Astrocyte of the hippocampus (primary cell): ENCODE data around the gene MARCHF4.
A peak's percentile ranks its signal among the peaks of the same experiment; 100 is the strongest.

ENCODE experiments used
- DNase-seq: peaks from one replicate; pipeline ENCODE4 v3.0.0; 2011; ENCODE audit warnings: low read depth, low spot score

The MARCHF4 gene

DNA sequence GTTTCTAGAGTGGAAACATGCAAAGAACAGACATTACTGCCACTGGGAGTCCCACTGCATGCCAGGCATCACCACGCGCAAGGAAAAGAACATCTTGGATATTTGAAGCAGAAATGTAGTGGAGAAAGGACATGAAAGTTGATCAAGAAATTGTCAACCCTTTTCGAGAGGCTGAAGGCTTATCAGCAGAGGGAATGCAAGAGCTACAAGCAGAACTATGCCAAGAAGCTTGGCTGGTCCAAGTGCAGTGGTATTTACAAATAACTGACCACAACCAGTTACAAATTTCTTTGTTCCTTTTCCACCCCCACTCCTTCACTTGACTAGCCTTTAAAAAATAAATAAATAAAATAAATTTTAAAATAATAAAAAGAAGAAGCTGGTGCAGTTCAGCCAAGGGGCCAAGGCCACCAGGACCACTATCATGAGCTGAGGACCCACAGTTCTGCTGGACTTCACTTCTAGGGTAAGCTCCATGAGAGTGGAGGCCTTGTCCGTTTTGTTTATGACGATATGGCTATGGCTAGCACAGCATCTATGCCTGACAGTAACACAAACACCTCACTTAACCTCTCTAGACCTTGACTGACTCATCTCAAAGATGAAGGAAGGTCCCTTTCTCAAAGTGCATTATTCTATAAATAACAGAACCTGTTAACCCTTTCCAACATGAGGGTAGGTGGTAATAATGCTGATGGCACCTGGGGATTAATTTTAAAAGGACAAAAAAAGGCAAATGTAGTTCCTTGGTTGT lies 20.9 kb downstream of the MARCHF4 start:
- DNase-seq, result peak; percentile 64

DNA sequence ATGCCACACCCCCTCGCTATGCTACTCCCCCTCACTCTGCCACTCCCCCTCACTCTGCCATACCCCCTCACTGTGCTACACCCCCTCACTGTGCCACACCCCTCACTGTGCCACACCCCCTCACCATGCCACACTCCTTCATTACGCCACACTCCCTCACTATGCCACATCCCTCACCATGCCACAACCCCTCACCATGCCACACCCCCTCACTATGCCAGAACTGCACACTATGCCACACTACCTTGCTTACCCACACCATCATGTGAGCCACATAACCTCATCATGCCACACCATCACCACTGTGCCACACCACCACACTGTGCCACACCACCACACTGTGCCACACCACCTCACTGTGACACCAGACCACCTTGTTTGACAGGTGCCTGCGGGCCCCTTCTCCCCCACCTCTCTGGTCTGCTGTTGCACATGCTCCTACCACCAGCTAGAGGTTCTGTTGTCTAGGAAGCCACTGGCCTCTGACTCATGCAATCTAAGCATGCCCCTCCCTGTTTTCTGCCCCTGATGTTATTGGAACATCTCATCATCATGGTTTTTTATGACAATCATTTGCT lies 22.0 kb downstream of the MARCHF4 start:
- no peak for DNase-seq

DNA sequence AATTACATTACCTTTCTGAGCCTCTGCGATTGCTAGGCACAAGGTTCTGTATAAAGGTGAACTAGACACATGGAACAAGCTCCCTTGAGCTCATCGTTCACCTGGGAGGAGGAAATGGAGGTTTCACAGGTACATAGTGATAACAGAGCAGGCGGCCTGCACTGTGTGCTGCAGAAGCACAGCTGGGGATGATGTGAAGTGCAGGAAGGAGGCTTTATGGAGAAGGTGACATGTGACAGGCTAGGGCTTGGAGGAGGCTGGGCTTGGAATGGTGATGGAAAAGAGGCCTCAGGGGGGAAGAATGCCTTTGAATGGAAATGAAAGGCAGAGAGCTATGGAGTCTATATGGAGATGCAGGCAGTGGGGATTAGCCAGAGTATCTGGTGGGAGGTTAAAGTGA lies 22.9 kb downstream of the MARCHF4 start:
- DNase-seq, result no peak

DNA sequence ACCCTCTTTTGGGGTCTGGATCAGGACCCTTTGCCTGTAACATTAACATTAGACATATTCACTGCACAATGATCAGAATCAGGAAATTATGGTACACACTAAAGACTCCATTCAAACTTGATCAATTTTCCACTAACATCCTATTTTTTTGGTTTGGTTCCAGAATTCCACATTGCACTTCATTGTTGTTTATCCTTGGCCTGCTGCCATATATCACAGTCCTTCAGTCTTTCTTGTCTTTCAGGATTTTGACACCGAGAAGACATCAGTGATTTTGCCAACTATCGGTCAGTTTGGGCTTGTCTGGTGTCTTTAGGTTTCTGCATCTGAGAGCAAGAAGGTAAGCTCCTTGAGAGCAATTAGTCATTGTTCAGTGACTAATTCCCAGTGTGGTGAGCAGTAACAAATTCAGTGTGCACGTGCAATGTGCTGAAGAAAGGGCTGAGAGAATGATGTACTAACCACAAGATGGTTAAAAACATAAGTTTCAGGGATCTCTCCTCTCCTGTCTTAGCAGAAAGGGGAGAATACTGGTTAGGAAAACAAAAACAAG lies 23.5 kb downstream of the MARCHF4 start:
- DNase-seq, result peak; percentile 60

DNA sequence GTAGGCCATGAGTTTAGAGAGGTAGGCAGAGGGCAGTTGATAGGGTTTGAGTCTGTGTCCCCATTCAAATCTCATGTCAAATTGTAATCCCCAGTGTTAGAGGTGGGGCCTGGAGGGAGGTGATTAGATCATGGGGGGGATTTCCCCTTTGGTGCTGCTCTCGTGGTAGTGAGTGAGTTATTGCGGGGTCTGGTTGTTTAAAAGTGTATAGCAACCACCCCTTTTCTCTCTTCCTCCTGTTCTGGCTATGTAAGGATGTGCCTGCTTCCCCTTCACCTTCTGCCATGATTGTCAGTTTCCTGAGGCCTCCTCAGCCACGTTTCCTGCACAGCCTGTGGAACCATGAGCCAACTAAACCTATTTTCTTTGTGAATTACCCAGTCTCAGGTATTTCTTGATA lies 25.5 kb downstream of the MARCHF4 start:
- no peak for DNase-seq

DNA sequence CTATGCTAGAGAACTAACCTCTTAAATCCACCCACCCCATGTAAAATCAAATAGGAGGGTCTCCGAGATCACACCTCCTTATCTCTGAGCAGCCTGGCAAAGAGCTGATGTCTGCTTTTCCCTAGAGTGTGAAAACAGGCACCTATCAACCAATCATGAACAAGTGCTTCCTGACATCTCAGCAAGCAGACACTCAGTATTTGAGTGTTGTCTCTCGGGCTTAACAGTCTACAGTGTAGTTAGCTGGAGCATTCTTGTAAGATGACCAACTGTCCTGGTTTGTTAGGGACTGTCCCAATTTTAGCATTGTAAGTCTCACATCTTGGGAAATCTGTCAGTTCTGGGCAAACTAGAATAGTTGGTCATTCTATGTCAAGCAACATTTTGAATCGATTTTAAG lies 26.4 kb downstream of the MARCHF4 start:
- DNase-seq, result no peak

DNA sequence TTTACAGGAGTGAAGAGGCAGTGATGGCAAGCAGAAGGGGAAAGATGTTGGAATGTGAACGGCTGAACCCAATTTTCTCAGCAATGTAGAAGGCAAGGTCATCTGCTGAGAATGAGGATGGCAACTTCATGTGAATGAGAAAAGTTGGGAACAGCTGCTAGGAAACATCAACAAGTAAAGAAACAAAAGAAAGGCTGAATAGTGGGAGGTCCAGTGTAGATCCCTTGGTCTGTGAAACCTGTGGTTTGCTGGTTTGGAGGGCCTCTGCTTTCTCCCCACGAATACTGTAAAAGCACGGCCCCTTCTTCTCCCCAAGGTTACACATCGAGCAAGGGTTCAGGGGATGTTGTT lies 27.4 kb downstream of the MARCHF4 start:
- no peak for DNase-seq

DNA sequence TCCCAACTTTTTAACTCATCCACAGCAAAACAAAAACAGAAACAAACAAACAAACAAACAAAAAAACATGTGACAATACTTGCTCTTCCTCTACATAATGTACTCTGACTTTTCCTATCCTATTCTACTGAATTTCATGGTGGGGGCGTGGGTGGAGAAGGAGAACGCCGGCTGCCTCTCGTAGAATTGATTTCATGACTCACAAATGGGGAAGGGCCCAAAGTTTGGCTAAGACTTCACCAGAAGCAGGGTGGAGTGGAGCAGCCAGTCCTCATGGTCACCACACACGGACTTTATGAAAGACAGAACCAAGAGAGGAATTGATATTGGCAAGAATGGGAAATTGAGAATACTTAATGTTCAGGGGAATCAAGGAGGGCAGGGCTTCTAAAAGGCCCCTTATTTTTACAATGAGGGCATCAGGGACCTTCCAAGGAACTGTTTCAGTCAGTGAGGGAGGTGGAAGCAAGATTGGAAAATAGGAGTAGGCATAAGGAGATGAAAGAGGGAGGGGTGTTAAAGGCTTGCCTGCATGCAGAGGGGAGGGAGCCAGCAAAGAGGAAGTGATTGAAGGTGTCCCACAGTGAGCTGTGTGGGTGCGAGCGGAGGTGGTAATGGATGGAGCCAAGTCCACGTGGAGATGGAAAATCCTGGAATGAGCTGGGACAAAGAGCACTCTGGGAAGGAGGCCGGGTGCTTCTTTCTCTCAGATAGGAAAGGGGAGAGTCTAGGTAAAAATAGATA lies 27.9 kb downstream of the MARCHF4 start:
- DNase-seq, result no peak

DNA sequence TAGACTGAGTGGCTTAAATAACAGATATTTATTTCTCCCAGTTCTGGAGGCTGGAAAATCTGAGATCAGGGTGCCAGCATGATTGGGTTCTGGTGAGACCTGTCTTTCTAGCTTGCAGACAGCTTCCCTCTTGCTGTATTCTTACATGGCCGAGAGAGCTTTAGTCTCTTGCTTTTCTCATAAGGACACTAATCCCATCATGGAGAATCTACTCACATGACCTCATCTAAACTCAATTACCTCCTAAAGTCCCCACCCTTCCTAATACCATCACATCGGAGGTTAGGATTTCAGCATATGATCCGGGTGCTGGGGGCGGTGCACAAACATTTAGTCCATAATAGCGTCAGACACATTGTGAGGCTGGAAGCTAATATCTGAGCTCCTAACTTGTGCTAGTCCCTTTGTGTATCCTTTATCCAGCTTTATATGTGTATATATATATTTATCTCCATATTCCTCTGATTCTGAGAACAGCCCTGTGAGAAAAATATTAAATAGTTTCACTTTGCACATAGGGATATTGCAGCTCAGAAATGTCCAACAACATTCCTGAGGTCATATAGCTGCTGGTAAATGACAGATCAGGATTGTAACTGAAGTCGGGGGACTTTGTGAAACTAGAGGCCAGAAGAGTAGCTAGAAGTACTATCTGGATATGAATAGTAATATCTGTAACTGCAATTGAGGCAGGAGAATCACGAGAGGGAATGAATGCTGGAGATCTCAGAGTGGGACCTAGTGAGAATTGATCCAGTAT lies 28.9 kb downstream of the MARCHF4 start:
- no peak for DNase-seq

DNA sequence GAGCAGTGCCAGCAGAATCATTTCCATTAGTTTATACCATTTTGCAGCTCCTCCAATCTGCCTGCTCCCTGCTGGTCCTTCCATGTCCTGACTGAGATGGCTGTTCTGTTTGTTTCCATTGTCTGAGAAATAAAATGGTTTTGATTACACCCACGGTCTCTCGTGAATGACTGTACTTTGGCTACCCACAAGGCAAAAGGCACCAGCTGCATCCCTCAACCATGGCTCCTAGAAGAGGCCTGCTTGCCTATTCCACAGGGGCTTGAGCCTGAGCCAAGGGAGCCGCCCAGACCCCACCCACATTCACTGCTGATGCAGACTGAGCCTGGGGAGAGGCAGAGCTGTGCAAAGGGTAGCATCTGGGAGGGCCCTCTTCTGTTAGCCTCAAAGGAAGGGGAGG lies 31.2 kb downstream of the MARCHF4 start:
- DNase-seq, result no peak

DNA sequence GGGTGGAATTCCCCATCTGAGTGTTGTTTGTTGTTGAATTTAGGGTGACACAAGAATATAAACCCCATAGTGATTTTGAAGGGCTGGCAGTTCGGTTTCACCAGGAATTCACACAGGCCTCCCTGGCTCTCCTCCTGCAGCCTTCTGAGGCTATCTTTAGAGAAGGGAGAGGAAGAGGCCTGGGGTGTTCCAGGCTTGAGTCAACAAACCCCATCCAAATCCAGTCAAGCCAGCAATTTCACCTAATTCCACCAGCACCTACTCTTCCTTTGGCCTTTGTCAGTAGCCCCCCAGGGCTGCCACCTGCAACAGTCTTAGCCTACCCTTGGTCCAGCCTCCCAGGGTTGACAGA lies 32.0 kb downstream of the MARCHF4 start:
- no peak for DNase-seq

DNA sequence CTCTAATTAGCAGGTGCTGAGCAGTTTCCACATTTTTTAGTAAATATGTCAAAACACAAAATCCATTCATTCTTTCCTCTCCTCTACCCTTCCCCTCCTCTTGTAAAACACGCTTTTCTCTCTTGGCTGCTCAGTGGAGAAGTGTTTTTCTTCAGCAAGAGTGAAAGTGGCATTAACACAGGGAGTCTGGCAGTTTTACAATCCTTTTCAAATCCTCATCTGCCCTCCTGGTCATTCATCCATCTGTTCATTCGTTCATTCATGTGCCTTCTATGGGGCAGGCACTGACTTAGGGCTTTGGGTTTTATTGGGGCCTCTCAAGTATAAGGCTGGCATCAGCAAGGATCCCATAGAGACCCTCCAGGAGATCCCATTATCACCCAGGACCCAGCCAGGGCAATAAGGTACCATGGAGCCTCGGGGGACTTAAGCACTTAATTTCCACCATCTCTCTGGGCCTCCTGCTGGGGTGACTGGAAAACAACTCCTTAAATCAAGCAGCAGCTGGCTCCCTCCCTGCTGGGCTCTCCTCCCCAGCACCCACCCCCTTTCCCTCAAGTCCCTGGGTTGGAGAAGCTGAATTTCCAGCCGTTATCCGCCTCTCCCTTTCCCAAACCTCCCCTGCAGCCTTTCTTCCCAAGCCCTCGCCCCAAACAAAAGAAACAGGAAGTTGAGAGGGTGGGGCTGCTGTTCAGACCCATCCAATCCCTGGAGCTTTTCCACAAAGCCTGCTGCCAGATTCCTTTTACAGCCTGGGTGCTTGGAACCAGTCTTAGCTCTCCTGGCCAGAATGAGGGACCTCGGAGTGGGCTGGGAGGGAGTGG lies 32.6 kb downstream of the MARCHF4 start:
- DNase-seq, result peak; percentile 87

DNA sequence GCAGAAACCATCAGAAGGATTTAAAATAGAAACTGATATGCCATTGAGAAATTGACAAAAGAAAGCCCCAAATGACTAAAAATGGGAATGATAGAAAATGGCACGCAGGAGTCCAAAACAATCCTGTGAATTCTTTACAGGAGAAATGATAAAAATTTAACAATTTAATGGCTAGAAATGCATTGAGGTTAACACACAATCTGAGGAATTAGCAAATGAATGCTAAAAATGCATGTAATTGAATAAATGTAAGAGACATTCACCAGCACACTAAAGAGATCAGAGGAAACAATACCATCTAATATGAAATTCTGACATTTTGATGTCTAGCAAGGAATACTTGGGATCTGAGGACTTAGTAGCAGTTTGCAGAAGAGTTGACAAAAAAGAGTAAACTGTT lies 37.0 kb downstream of the MARCHF4 start:
- peak; percentile 21 for DNase-seq

DNA sequence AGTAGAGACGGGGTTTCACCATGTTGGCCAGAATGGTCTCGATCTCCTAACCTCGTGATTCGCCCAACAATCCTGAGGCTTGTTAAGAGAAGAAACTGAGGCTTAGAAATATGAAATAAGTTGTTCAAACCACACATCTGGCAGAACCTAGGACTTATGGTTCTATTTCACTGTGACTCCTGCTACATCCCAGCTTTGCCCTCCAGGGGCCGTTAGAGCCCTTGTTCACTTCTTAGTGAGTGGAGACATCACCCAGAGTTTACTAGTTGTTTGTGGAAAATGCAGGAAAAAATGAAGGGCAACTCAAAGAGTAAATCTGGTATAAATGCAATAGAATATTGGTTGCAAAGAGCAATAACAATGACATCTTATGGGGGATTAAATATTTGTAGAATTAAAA lies 43.9 kb downstream of the MARCHF4 start:
- no peak for DNase-seq

DNA sequence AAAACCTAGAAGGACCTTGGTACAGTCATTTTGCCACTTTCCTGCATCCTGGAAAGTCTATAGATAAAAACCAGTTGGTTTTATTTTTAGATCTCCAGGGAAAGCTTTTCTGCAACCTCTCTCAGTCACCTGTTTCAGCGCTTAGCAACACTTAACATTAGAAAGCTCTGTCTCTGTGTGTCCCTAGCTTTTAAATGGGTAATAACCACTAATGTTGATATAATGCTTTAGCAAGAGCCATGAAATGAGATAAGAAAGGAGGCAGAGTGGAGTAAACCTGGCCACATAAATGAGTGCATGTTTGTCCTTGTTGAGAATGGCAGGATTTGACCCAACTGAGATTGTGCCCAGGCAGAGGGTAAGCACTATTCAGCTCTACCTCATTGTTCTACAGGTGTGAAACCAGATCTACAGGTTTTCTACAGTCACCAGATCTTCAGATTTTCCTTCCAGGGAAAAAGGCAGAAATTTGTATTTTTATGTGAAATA lies 44.8 kb downstream of the MARCHF4 start:
- DNase-seq, result no peak
